GM12878 (cell line): ENCODE data around the gene INF2. TPM values are rescaled to one million over a fixed set of nuclear protein-coding genes. Genes with fewer than 3 reads are reported as not detected.

Source experiments
- ATAC-seq: fragments of 200-7000 bp; cut with Tn5 transposase; 3 replicates; pipeline ENCODE4 v1.9.1; 2020; ENCODE audit warnings: mild to moderate bottlenecking, moderate library complexity
- BruUV-seq: library from RNA; stranded (reverse); fragments of 400-500 nt; replicated peaks from 2 replicates; lab custom pipeline; 2021; lab: Mats Ljungman, UMichigan
- CTCF ChIA-PET: fragments of 300-600 bp; sonication (Branson Sonifier 250); formaldehyde crosslinking; extraction: SDS; loops from one replicate; lab custom pipeline; 2021; ENCODE audit warnings: inconsistent platforms; lab: Yijun Ruan, JAX
- POLR2A ChIA-PET: fragments of 350-600 bp; formaldehyde crosslinking; extraction: SDS; loops from one replicate; lab custom pipeline; 2021; ENCODE audit warnings: inconsistent platforms; lab: Charles Lee
- RAD21 ChIA-PET: fragments of 300-600 bp; sonication (Branson Sonifier 250); formaldehyde crosslinking; loops from one replicate; lab custom pipeline; 2023; ENCODE audit warnings: antibody characterized with exemption; ENCODE audit not compliant: unreplicated experiment; lab: Charles Lee
- SMC1A ChIA-PET: fragments of 300-600 bp; sonication (Branson Sonifier 250); formaldehyde crosslinking; loops from one replicate; lab custom pipeline; 2023; ENCODE audit not compliant: unreplicated experiment, uncharacterized antibody; lab: Charles Lee
- DNase-seq: peaks from one replicate; pipeline ENCODE4 v3.0.0-alpha.2; 2011; ENCODE audit warnings: low read depth, low spot score
- FAIRE-seq: peaks from 3 replicates; lab custom pipeline; 2011; peaks lifted over from hg19 to GRCh38; lab: Jason Lieb, UNC
- H2AFZ ChIP-seq: 2 replicates; pipeline ENCODE4 v1.6.0; 2011; ENCODE audit warnings: low read depth, low read length, control low read depth; ENCODE audit not compliant: control insufficient read depth
- H3K27ac ChIP-seq: 2 replicates; pipeline ENCODE4 v1.5.1; 2011; ENCODE audit warnings: control low read depth; ENCODE audit not compliant: control insufficient read depth, insufficient read depth
- H3K27me3 ChIP-seq, 2 experiments: replicated peaks in 1 of 2; 2 replicates each; pipeline versions ENCODE4 v1.6.0 to v1.6.1; 2011; ENCODE audit warnings: low read length in 1 of 2; ENCODE audit not compliant: control insufficient read depth in 2 of 2, insufficient read depth in 2 of 2
- H3K36me3 ChIP-seq, 2 experiments: 2 replicates each; pipeline ENCODE4 v1.5.1; 2011; ENCODE audit warnings: low read length in 1 of 2; ENCODE audit not compliant: control insufficient read depth in 2 of 2, insufficient read depth in 2 of 2
- H3K4me1 ChIP-seq: 2 replicates; pipeline ENCODE4 v1.6.1; 2011; ENCODE audit warnings: mild to moderate bottlenecking, low read length, moderate library complexity, mixed read lengths; ENCODE audit not compliant: control insufficient read depth, insufficient read depth
- H3K4me2 ChIP-seq: 2 replicates; pipeline ENCODE4 v1.6.0; 2011; ENCODE audit warnings: control low read depth; ENCODE audit not compliant: control insufficient read depth, insufficient read depth
- H3K4me3 ChIP-seq: fragments of 200-600 bp; sonication (generic); 2 replicates; pipeline ENCODE4 v1.5.1; 2016
- H3K79me2 ChIP-seq: 2 replicates; pipeline ENCODE4 v1.6.0; 2011; ENCODE audit warnings: low read length; ENCODE audit not compliant: control insufficient read depth, insufficient read depth
- H3K9ac ChIP-seq: 2 replicates; pipeline ENCODE4 v1.8.0; 2011; ENCODE audit warnings: low read length, control low read depth, mixed read lengths; ENCODE audit not compliant: control insufficient read depth, insufficient read depth
- H3K9me3 ChIP-seq: replicated peaks from 3 replicates; pipeline ENCODE4 v1.5.1; 2011; ENCODE audit warnings: mild to moderate bottlenecking, low read length; ENCODE audit not compliant: control insufficient read depth, insufficient read depth
- H4K20me1 ChIP-seq: 2 replicates; pipeline ENCODE4 v1.6.0; 2011; ENCODE audit not compliant: control insufficient read depth, insufficient read depth
- GATAD2B ChIP-seq: fragments of 450-650 bp; conservative IDR thresholded peaks from 2 replicates; pipeline ENCODE4 v1.6.1; 2017; ENCODE audit warnings: low read depth, mild to moderate bottlenecking, moderate library complexity
- TAF1 ChIP-seq: IDR thresholded peaks from 2 replicates; pipeline ENCODE4 v1.6.1; 2011; ENCODE audit warnings: mild to moderate bottlenecking, low read depth, low read length, borderline replicate concordance
- TCF3 ChIP-seq: IDR thresholded peaks from 2 replicates; pipeline ENCODE4 v1.6.1; 2012; ENCODE audit warnings: low read depth, mild to moderate bottlenecking, low read length, borderline replicate concordance; ENCODE audit not compliant: insufficient read depth
- ZBED1 ChIP-seq: IDR thresholded peaks from 2 replicates; pipeline ENCODE4 v1.6.1; 2016; ENCODE audit warnings: borderline replicate concordance
- ZBTB40 ChIP-seq: fragments of 450-650 bp; IDR thresholded peaks from 2 replicates; pipeline ENCODE4 v1.6.1; 2016; ENCODE audit warnings: mild to moderate bottlenecking, moderate library complexity, borderline replicate concordance
- ZZZ3 ChIP-seq: IDR thresholded peaks from 2 replicates; pipeline ENCODE4 v1.6.1; 2011; ENCODE audit warnings: low read depth; ENCODE audit not compliant: control insufficient read depth, insufficient read length
- WGBS: methylation state at CpG from one replicate; pipeline ENCODE4 v1.1.6; 2016; ENCODE audit warnings: low lambda C conversion rate; ENCODE audit not compliant: insufficient replicate concordance, insufficient coverage; ENCODE audit errors: missing lambda C conversion rate; 5-methylcytosine and 5-hydroxymethylcytosine counted together
- in situ Hi-C: fragments of 300-500 bp; cut with MboI; formaldehyde crosslinking; loops from 9 replicates; pipeline ENCODE4 v1.14.3; 2018; ENCODE audit warnings: mixed read lengths
- intact Hi-C: fragments of 100-400 bp; cut with micrococcal nuclease; formaldehyde crosslinking; loops from one replicate; pipeline ENCODE4 v1.14.2; 2022; ENCODE audit not compliant: unreplicated experiment
- polyA plus RNA-seq, 11 experiments: library from polyadenylated mRNA; depleted of rRNA in 4 of 11; unstranded in 6 of 11; stranded (reverse) in 5 of 11; fragments of >200 nt; fragmentation: Nextera tagmentation in 4 of 11; fragmentation: Illumina TruSeq in 1 of 11; extraction: Ambion mirVana in 4 of 11; extraction: Trizol in 1 of 11; gene quantifications; 1 replicate in 1 of 11; 2 replicates in 10 of 11; pipeline versions ENCODE4 v1.2.1 to v1.2.3, GENCODE V29; 2011 to 2016; ENCODE audit warnings: inconsistent platforms in 2 of 11, missing spikeins in 2 of 11, low read depth in 1 of 11
- total RNA-seq, 4 experiments: library from RNA; depleted of rRNA in 3 of 4; stranded (reverse); fragments of >200 nt in 3 of 4; fragmentation: Illumina TruSeq in 1 of 4; extraction: Trizol in 1 of 4; gene quantifications; 2 replicates each; pipeline versions ENCODE4 v1.2.1 to v1.2.3, GENCODE V29; 2013 to 2021
- TF ChIP-seq, protein P1 (sequence below): IDR thresholded peaks from 2 replicates; pipeline ENCODE4 v1.6.1; 2012; ENCODE audit warnings: low read depth, low read length, improper control_type of control experiment

Gene INF2
- total and polyA plus RNA-seq, 10 of the 15 experiments (the other 5 are each of a cell fraction or from before 2014, with no cell fraction given) = 0.72 to 43.2 (median 8.3) TPM

DNA sequence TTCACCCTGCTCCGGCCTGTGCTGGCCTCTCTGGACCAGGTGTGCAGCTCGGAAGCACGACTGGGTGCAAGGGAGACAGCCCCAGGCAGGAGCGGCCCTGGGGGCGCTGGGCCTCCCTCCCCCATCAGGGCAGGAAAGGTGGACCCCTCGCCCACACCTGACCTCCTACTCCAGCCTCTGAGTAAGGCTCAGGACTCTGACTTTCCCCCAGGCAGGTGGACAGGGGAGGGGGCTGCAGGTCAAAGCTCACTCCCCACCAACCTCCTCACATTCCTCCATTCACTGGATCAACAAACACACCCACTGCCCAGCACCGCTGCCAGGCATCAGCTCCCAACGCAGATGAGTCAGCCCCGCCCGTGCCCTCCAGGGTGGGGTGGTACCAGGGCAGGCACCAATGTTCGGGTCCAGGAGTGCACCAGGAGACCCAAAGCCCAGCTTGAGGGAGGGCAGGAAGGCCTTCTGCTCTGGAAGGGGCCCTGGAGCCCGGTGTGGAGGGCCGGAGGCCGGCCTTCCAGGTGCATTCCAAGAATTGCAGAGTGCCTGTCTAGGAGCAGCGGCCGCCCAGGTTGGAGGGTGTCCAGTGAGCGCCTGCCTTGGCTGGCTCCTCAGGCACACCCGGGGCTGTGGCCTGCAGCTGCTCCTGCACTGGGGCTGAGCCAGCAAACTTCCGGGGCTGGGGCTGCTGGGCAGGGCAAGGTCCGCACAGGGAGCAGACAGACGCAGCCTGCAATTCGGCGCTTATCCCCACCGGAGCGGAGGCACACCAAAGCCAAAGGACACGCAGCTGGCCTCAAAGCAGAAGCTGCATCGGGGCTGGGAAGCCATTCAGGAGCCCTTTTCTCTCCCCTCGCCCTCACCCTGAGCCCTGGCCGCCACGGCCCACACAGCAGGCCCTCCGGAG, 1.6 kb upstream of the INF2 start (continued):
- TF ChIP-seq, protein P1, sequence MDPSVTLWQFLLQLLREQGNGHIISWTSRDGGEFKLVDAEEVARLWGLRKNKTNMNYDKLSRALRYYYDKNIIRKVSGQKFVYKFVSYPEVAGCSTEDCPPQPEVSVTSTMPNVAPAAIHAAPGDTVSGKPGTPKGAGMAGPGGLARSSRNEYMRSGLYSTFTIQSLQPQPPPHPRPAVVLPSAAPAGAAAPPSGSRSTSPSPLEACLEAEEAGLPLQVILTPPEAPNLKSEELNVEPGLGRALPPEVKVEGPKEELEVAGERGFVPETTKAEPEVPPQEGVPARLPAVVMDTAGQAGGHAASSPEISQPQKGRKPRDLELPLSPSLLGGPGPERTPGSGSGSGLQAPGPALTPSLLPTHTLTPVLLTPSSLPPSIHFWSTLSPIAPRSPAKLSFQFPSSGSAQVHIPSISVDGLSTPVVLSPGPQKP = no peak
- TF ChIP-seq ZZZ3 (no peak), ZBED1 (no peak), TAF1 (no peak), TCF3 (no peak)

GRCh38 chr14:104688505-104689108, 811 bp upstream of the INF2 start:
- 57% methylated on average over 24 of the region's 24 CpGs for WGBS
- BruUV-seq = no TSS peak
- H3K27ac ChIP-seq = no peak overlapping the region
- peaks cover 13% of the 10 kb centered on the region for H3K4me1 ChIP-seq
- intact Hi-C loops = no loop called here
- peak overlapping the region; percentile 55; the same call in 1 of the 2 replicates for H3K4me2 ChIP-seq
- CTCF ChIA-PET = interaction anchor here (1.3 kb wide), 1 partner anchor 11 kb away, joined by 3 read pairs; no protein-coding TSS in a partner anchor
- H3K36me3 ChIP-seq = no peaks in the 10 kb centered on the region
- H3K79me2 ChIP-seq = peaks cover 27% of the 10 kb centered on the region
- no peak for DNase-seq
- in situ Hi-C loops = no loop called here
- H3K9me3 ChIP-seq = no peaks in the 10 kb centered on the region
- H2AFZ ChIP-seq = peak overlapping the region; percentile 65
- RAD21 ChIA-PET = interaction anchor here (0.7 to 1.1 kb wide), 2 partner anchors 11 to 31 kb away, joined by 3 read pairs; no protein-coding TSS in a partner anchor
- H3K9ac ChIP-seq = no peak overlapping the region
- H4K20me1 ChIP-seq = no peaks in the 10 kb centered on the region; the same call in 1 of the 2 replicates
- H3K27me3 ChIP-seq = no peaks in the 10 kb centered on the region
- no peak overlapping the region for H3K4me3 ChIP-seq
- SMC1A ChIA-PET = no interaction called here
- POLR2A ChIA-PET = interaction anchor here (0.5 to 1.7 kb wide), 2 partner anchors 10 to 1060 kb away, joined by 3 to 5 read pairs; partner anchors contain the start of gene KLC1
- TF ChIP-seq GATAD2B (0 out of 2 replicates have a peak, but pooled peaks have one; percentile 53), ZBTB40 (no peak)
- peak; percentile 39 for ATAC-seq
- no peak for FAIRE-seq
